ENCODE measurements around the gene TMEM248.
"Not testable (repeated sequence)": the region's sequence is repeated elsewhere in the genome, so short reads cannot be mapped to it uniquely, and the experiment has no call there.

GRCh38 chr7:67004145-67004544 lies 83.1 kb downstream of the TMEM248 start:
- not testable (repeated sequence) for TF ChIP-seq POLR2AphosphoS5, CTCF, POLR2A (IDR thresholded peaks at IDR 0.05)
